Smooth muscle cell of bladder (primary cell): Measurements from ENCODE around the gene KRTAP9-6. TPM values are rescaled to one million over a fixed set of nuclear protein-coding genes. Genes with fewer than 3 reads are reported as not detected.

ENCODE experiments used
- total RNA-seq: library from RNA; depleted of rRNA; stranded (reverse); fragments of >200 nt; gene quantifications from 2 replicates; pipeline ENCODE4 v1.2.3, GENCODE V29; 2014

The KRTAP9-6 gene
- total RNA-seq = not detected in 2 replicates

DNA sequence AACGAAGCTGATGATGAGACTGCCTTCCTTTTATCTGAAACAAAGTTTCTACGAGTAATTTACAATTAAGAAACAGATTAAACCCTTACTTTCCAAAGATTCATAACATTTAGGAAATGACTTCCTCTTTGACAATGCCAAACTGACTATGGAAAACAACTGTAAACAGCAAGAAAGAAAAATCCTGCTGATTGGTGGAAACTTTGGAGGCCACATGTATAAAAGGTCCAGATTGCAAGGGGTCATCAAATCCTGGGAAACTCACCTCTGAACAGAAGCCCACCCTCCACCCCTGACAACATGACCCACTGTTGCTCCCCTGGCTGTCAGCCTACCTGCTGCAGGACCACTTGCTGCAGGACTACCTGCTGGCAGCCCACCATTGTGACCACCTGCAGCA lies at the start of gene KRTAP9-6:
TSS of gene KRTAP9-6 (plus strand) at position 301 of the 400 bp plus-strand sequence. CDS start at position 301, 0 bp downstream.

DNA sequence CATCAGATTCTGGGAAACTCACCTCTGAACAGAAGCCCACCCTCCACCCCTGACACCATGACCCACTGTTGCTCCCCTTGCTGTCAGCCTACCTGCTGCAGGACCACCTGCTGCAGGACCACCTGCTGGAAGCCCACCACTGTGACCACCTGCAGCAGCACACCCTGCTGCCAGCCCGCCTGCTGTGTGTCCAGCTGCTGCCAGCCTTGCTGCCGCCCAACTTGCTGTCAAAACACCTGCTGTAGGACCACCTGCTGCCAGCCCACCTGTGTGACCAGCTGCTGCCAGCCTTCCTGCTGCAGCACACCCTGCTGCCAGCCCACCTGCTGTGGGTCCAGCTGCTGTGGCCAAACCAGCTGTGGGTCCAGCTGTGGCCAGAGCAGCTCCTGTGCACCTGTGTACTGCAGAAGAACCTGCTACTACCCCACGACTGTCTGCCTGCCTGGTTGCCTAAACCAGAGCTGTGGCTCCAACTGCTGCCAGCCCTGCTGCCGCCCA lies 38.5 kb upstream of the KRTAP9-6 start, which contains the start of gene KRTAP9-2:
TSS of gene KRTAP9-2 (plus strand) at position 51 of the 498 bp plus-strand sequence. CDS start at position 58, 7 bp downstream.

GRCh38 chr17:41232399-41233105 lies 32.6 kb upstream of the KRTAP9-6 start, which contains the start of gene KRTAP9-3:
Gene KRTAP9-3 (plus strand): TSS chr17:41232449. CDS start chr17:41232502, 53 bp downstream.

GRCh38 chr17:41237949-41238437 lies 27.2 kb upstream of the KRTAP9-6 start, which contains the start of gene KRTAP9-8:
Gene KRTAP9-8 (plus strand): TSS chr17:41237999. CDS start chr17:41238052, 53 bp downstream.

GRCh38 chr17:41249637-41250240 lies 15.4 kb upstream of the KRTAP9-6 start, which contains the start of gene KRTAP9-4:
Gene KRTAP9-4 (plus strand): TSS chr17:41249687. CDS start chr17:41249721, 34 bp downstream.

GRCh38 chr17:41255381-41256290 lies 9.5 kb upstream of the KRTAP9-6 start, which contains the start of gene KRTAP9-9:
Gene KRTAP9-9 (plus strand): TSS chr17:41255384.

GRCh38 chr17:41275648-41276190 lies 10.5 kb downstream of the KRTAP9-6 start, which contains the start of gene KRTAP9-7:
Gene KRTAP9-7 (plus strand): TSS chr17:41275698. CDS start chr17:41275698, 0 bp downstream.

DNA sequence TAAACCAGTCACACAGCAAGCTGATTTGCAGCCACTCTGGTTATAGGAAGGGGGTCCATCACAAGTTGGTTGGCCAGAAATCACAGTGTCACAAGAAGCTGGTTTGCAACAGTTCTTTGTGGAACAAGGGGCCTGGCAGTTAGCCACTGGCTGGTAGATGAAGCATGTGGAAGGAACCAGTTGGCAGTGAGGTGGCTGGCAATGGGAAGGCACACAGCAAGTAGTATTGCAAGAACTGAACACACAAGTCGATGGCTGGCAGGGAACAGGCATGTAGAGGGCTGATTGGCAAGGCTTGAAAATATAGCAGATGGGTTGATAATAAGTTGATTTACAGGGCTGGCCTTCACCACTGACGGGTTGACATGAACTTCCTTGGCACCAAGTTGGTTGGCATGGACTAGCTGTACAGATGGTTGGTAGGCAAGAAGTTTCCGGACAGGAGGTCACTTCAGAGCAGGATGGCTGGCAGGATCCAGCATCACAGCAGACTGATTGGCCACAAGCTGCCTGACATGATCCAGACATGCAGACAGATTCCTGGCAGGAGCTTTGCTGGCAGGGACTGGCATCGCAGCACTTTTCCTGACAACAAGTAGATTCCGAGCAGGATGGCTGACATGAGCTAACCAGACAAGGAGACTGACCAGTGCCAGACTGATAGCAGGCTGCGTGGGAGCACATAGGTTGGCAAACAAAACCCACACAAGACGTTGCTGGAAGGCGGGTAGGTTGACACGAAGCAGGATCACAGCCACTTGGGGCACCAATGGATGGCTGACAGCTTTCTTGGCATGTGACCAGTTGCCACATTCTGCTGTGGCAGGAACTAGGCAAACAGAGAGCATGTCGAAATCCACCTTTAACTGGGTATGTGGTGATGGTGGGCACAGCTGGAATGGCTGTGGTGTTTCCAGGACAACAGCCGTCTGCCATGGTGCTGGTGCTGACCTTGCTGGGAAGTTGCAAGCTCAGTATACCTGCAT lies 37.0 kb downstream of the KRTAP9-6 start, which contains the start of gene KRTAP29-1:
TSS of gene KRTAP29-1 (minus strand) at position 936 of the 986 bp plus-strand sequence. CDS start at position 936, 0 bp downstream.

GRCh38 chr17:41308918-41309359 lies 43.8 kb downstream of the KRTAP9-6 start, which contains the start of gene KRTAP16-1:
Gene KRTAP16-1 (minus strand): TSS chr17:41309309. CDS start chr17:41309253, 56 bp downstream.

GRCh38 chr17:41315204-41315794 lies 50.1 kb downstream of the KRTAP9-6 start, which contains the start of gene KRTAP17-1:
Gene KRTAP17-1 (minus strand): TSS chr17:41315710. CDS start chr17:41315650, 60 bp downstream.

Other genes with a start within 250 kb of the KRTAP9-6 start
- 0.57 and 0.83 TPM in 2 replicates for gene KRTAP1-5, start 238.2 kb upstream of the KRTAP9-6 start, total RNA-seq
- not detected in 2 replicates for gene KRTAP1-4, start 235.2 kb upstream of the KRTAP9-6 start, total RNA-seq
- not detected in 2 replicates for gene KRTAP1-3, start 230.5 kb upstream of the KRTAP9-6 start, total RNA-seq
- gene KRTAP1-1, start 223.9 kb upstream of the KRTAP9-6 start, total RNA-seq = not detected in 2 replicates
- gene KRTAP2-1, start 218.1 kb upstream of the KRTAP9-6 start, total RNA-seq = not detected in 2 replicates
- gene KRTAP2-2, start 210.1 kb upstream of the KRTAP9-6 start, total RNA-seq = not detected in 2 replicates
- not detected in 2 replicates for gene KRTAP2-3, start 205.3 kb upstream of the KRTAP9-6 start, total RNA-seq
- not detected in 2 replicates for gene KRTAP2-4, start 199.5 kb upstream of the KRTAP9-6 start, total RNA-seq
- not detected in 2 replicates for gene KRTAP4-7, start 181.2 kb upstream of the KRTAP9-6 start, total RNA-seq
- not detected in 2 replicates for gene KRTAP4-8, start 167.2 kb upstream of the KRTAP9-6 start, total RNA-seq
- gene KRTAP4-16, start 163.2 kb upstream of the KRTAP9-6 start, total RNA-seq = not detected in 2 replicates
- gene KRTAP4-9, start 160.0 kb upstream of the KRTAP9-6 start, total RNA-seq = not detected in 2 replicates
- not detected in 2 replicates for gene KRTAP4-11, start 147.0 kb upstream of the KRTAP9-6 start, total RNA-seq
- gene KRTAP4-12, start 141.2 kb upstream of the KRTAP9-6 start, total RNA-seq = not detected in 2 replicates
- gene KRTAP4-6, start 124.8 kb upstream of the KRTAP9-6 start, total RNA-seq = not detected in 2 replicates
- gene KRTAP4-5, start 115.6 kb upstream of the KRTAP9-6 start, total RNA-seq = not detected in 2 replicates
- not detected in 2 replicates for gene KRTAP4-4, start 104.6 kb upstream of the KRTAP9-6 start, total RNA-seq
- gene KRTAP4-3, start 97.2 kb upstream of the KRTAP9-6 start, total RNA-seq = not detected in 2 replicates
- not detected in 2 replicates for gene KRTAP4-2, start 87.2 kb upstream of the KRTAP9-6 start, total RNA-seq
- not detected in 2 replicates for gene KRTAP4-1, start 80.5 kb upstream of the KRTAP9-6 start, total RNA-seq
- not detected in 2 replicates for gene KRTAP9-1, start 75.5 kb upstream of the KRTAP9-6 start, total RNA-seq
- not detected in 2 replicates for gene KRTAP9-2, start 38.7 kb upstream of the KRTAP9-6 start, total RNA-seq
- gene KRTAP9-3, start 32.9 kb upstream of the KRTAP9-6 start, total RNA-seq = not detected in 2 replicates
- gene KRTAP9-8, start 27.4 kb upstream of the KRTAP9-6 start, total RNA-seq = not detected in 2 replicates
- not detected in 2 replicates for gene KRTAP9-4, start 15.7 kb upstream of the KRTAP9-6 start, total RNA-seq
- not detected in 2 replicates for gene KRTAP9-9, start 10.0 kb upstream of the KRTAP9-6 start, total RNA-seq
- not detected in 2 replicates for gene KRTAP9-7, start 10.3 kb downstream of the KRTAP9-6 start, total RNA-seq
- not detected in 2 replicates for gene KRTAP29-1, start 37.5 kb downstream of the KRTAP9-6 start, total RNA-seq
- not detected in 2 replicates for gene KRTAP16-1, start 43.9 kb downstream of the KRTAP9-6 start, total RNA-seq
- gene KRTAP17-1, start 50.3 kb downstream of the KRTAP9-6 start, total RNA-seq = not detected in 2 replicates
- not detected in 2 replicates for gene KRT33A, start 85.5 kb downstream of the KRTAP9-6 start, total RNA-seq
- 0.14 and 0.18 TPM in 2 replicates for gene KRT33B, start 104.4 kb downstream of the KRTAP9-6 start, total RNA-seq
- gene KRT34, start 116.9 kb downstream of the KRTAP9-6 start, total RNA-seq = 1.00 and 1.3 TPM in 2 replicates
- not detected in 2 replicates for gene KRT31, start 132.2 kb downstream of the KRTAP9-6 start, total RNA-seq
- not detected in 2 replicates for gene KRT37, start 159.2 kb downstream of the KRTAP9-6 start, total RNA-seq
- gene KRT38, start 175.6 kb downstream of the KRTAP9-6 start, total RNA-seq = 0.09 and 0.14 TPM in 2 replicates
- gene KRT32, start 202.0 kb downstream of the KRTAP9-6 start, total RNA-seq = under 0.01 TPM in 1 of 2 replicates, not detected in the other
- gene KRT35, start 215.8 kb downstream of the KRTAP9-6 start, total RNA-seq = not detected in 2 replicates
- not detected in 2 replicates for gene KRT36, start 224.5 kb downstream of the KRTAP9-6 start, total RNA-seq
- gene KRT13, start 240.2 kb downstream of the KRTAP9-6 start, total RNA-seq = 0.28 and 0.65 TPM in 2 replicates